DMS79 (cell line): ENCODE measurements around the gene TYW1B.
"Not testable (repeated sequence)": the region's sequence is repeated elsewhere in the genome, so short reads cannot be mapped to it uniquely, and the experiment has no call there.

Source experiments
- DNase-seq: peaks from one replicate; lab custom pipeline; 2025; lab: John Stamatoyannopoulos, UW

Gene TYW1B

GRCh38 chr7:72754312-72754711 is 73.7 kb downstream of the TYW1B start:
- no peak for DNase-seq

GRCh38 chr7:72753781-72754180 is 74.2 kb downstream of the TYW1B start:
- peak; percentile 5 for DNase-seq

- DNase-seq: not testable (repeated sequence)
Observed at GRCh38 chr7:72753229-72753628, 74.8 kb downstream of the TYW1B start.

GRCh38 chr7:72751978-72752377 is 76.0 kb downstream of the TYW1B start:
- DNase-seq: no peak

- DNase-seq: no peak
Observed at GRCh38 chr7:72751378-72751777, 76.6 kb downstream of the TYW1B start.

GRCh38 chr7:72748649-72749048 is 79.4 kb downstream of the TYW1B start:
- not testable (repeated sequence) for DNase-seq

GRCh38 chr7:72744244-72744926 is 83.6 kb downstream of the TYW1B start:
- not testable (repeated sequence) for DNase-seq

- not testable (repeated sequence) for DNase-seq
Observed at GRCh38 chr7:72743801-72744200, 84.2 kb downstream of the TYW1B start.

- not testable (repeated sequence) for DNase-seq
Observed at GRCh38 chr7:72739716-72740115, 88.3 kb downstream of the TYW1B start.

GRCh38 chr7:72735855-72736254 is 92.1 kb downstream of the TYW1B start:
- not testable (repeated sequence) for DNase-seq

- not testable (repeated sequence) for DNase-seq
Observed at GRCh38 chr7:72730815-72731214, 97.2 kb downstream of the TYW1B start.

- not testable (repeated sequence) for DNase-seq
Observed at GRCh38 chr7:72730384-72730783, 97.6 kb downstream of the TYW1B start.

- not testable (repeated sequence) for DNase-seq
Observed at GRCh38 chr7:72729130-72729529, 98.9 kb downstream of the TYW1B start.

- DNase-seq: not testable (repeated sequence)
Observed at GRCh38 chr7:72722694-72723093, 105.3 kb downstream of the TYW1B start.

- DNase-seq: not testable (repeated sequence)
Observed at GRCh38 chr7:72720890-72721289, 107.1 kb downstream of the TYW1B start.

- DNase-seq: not testable (repeated sequence)
Observed at GRCh38 chr7:72717252-72717774, 110.7 kb downstream of the TYW1B start.

GRCh38 chr7:72711927-72712326 is 116.1 kb downstream of the TYW1B start:
- DNase-seq: not testable (repeated sequence)

- DNase-seq: no peak
Observed at GRCh38 chr7:72710983-72711382, 117.0 kb downstream of the TYW1B start.

GRCh38 chr7:72709909-72710308 is 118.1 kb downstream of the TYW1B start:
- no peak for DNase-seq

GRCh38 chr7:72708371-72709050 is 119.5 kb downstream of the TYW1B start:
- DNase-seq: not testable (repeated sequence)

- DNase-seq: no peak
Observed at GRCh38 chr7:72706521-72706920, 121.5 kb downstream of the TYW1B start.

- not testable (repeated sequence) for DNase-seq
Observed at GRCh38 chr7:72705693-72706092, 122.3 kb downstream of the TYW1B start.

- DNase-seq: no peak
Observed at GRCh38 chr7:72704894-72705293, 123.1 kb downstream of the TYW1B start.
